22Rv1 (cell line): Measurements from ENCODE around the gene CD180.

Experiments
- ZFX ChIP-seq: fragments of 450-650 bp; IDR thresholded peaks from 2 replicates; pipeline ENCODE4 v1.6.1; 2017; ENCODE audit warnings: antibody characterized with exemption, borderline replicate concordance
- TF ChIP-seq, protein P1 (sequence below): fragments of 450-650 bp; IDR thresholded peaks from 2 replicates; pipeline ENCODE4 v1.5.1; 2017; ENCODE audit warnings: mild to moderate bottlenecking

DNA sequence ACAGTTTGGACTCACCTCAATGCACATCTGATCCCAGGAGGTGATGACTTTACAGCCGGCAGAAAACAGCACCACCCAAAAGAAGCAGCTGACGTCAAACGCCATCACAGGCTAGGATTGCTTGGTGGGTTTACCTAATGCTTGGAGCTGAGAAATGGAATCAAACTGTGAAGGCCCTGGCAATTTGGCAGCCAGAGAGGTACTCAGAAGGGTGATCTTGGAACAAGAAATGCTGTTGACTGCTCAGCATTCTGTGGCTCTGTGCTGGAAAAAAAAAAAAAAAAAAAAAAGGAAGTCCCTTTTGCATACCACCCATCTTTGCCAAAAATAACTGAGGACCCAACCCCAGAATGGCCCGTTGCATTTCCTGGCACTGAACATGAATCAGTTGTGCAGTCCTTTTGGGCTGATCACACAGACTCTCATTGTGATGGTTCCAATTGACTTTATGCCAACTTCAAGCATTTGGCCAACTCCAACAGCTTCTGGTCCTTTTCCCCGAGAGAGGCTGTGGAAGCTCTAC, at the start of gene CD180:
- TF ChIP-seq, protein P1, sequence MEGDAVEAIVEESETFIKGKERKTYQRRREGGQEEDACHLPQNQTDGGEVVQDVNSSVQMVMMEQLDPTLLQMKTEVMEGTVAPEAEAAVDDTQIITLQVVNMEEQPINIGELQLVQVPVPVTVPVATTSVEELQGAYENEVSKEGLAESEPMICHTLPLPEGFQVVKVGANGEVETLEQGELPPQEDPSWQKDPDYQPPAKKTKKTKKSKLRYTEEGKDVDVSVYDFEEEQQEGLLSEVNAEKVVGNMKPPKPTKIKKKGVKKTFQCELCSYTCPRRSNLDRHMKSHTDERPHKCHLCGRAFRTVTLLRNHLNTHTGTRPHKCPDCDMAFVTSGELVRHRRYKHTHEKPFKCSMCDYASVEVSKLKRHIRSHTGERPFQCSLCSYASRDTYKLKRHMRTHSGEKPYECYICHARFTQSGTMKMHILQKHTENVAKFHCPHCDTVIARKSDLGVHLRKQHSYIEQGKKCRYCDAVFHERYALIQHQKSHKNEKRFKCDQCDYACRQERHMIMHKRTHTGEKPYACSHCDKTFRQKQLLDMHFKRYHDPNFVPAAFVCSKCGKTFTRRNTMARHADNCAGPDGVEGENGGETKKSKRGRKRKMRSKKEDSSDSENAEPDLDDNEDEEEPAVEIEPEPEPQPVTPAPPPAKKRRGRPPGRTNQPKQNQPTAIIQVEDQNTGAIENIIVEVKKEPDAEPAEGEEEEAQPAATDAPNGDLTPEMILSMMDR = no peak
- no peak for TF ChIP-seq ZFX
